Mesothelial cell of epicardium (in vitro differentiated cells): ENCODE results near the gene GOLGA6B. TPM values are rescaled to one million over a fixed set of nuclear protein-coding genes. Genes with fewer than 3 reads are reported as not detected.
"Not testable (repeated sequence)": the region's sequence is repeated elsewhere in the genome, so short reads cannot be mapped to it uniquely, and the experiment has no call there.

Source experiments
- DNase-seq, 2 experiments: peaks; one replicate each; pipeline ENCODE4 v3.0.0; 2021; ENCODE audit warnings: low spot score in 2 of 2; ENCODE audit not compliant: unreplicated experiment in 2 of 2
- H3K27ac Mint-ChIP-seq: 2 replicates; pipeline ENCODE4 v1.8.0; 2021; ENCODE audit warnings: mixed read lengths
- H3K27me3 Mint-ChIP-seq: 2 replicates; pipeline ENCODE4 v1.8.0; 2021; ENCODE audit warnings: low read depth, mixed read lengths
- H3K36me3 Mint-ChIP-seq: 2 replicates; pipeline ENCODE4 v1.8.0; 2021; ENCODE audit warnings: mixed read lengths
- H3K4me1 Mint-ChIP-seq: 2 replicates; pipeline ENCODE4 v1.8.0; 2021; ENCODE audit warnings: mixed read lengths
- H3K4me3 Mint-ChIP-seq: 2 replicates; pipeline ENCODE4 v1.8.0; 2021; ENCODE audit warnings: mild to moderate bottlenecking, moderate library complexity, mixed read lengths
- H3K9me3 Mint-ChIP-seq: 2 replicates; pipeline ENCODE4 v1.8.0; 2021; ENCODE audit warnings: mixed read lengths
- total RNA-seq: library from RNA; stranded (reverse); gene quantifications from 3 replicates; pipeline ENCODE4 v1.2.1, GENCODE V29; 2021
- TF ChIP-seq, protein P1 (sequence below): fragments of 200-600 bp; sonication (generic); IDR thresholded peaks from one replicate; pipeline ENCODE4 v1.5.0; 2021; ENCODE audit warnings: antibody characterized with exemption; ENCODE audit not compliant: unreplicated experiment

The GOLGA6B gene
- total RNA-seq, 1 donor from 2014 or later = not detected

DNA sequence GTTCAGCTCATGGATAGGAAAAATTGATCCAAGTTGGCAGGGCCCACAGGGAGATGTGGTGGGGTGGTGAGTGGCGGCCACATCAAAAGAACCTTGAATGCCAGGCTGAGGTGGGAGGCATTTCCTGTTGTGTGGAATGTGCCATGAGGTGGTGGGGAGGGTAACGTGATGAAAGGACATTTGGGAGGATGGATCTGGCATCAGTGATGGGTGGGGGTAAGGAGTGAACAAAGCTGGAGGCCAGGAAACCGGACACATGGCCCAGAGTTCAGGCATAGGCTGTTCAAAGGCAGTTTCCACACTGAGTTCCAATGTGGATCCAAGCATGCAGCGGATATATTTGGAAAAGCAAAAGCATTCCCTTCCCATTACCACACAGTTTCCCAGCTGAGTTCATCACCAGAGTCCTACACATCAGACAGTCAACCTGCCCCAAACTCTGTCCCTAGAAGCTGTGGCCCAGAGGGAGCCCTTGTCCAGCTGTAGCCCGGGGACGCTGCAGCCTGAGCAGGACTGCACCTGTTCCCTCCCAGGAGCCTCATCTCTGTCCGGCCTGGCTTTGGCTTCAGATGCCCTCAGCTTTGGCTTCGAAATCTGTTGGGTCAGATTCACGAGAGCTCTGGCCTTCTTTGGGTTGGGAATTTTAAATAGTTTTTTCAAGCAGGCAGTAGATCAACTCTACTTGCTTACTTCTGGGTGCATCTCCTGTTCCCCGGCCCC, 37.8 kb upstream of the GOLGA6B start:
- H3K27me3 Mint-ChIP-seq = peaks cover 1% of the 10 kb centered on the region
- TF ChIP-seq, protein P1, sequence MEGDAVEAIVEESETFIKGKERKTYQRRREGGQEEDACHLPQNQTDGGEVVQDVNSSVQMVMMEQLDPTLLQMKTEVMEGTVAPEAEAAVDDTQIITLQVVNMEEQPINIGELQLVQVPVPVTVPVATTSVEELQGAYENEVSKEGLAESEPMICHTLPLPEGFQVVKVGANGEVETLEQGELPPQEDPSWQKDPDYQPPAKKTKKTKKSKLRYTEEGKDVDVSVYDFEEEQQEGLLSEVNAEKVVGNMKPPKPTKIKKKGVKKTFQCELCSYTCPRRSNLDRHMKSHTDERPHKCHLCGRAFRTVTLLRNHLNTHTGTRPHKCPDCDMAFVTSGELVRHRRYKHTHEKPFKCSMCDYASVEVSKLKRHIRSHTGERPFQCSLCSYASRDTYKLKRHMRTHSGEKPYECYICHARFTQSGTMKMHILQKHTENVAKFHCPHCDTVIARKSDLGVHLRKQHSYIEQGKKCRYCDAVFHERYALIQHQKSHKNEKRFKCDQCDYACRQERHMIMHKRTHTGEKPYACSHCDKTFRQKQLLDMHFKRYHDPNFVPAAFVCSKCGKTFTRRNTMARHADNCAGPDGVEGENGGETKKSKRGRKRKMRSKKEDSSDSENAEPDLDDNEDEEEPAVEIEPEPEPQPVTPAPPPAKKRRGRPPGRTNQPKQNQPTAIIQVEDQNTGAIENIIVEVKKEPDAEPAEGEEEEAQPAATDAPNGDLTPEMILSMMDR = no peak
- no peak overlapping the region for H3K4me3 Mint-ChIP-seq
- no peaks in the 10 kb centered on the region for H3K36me3 Mint-ChIP-seq
- no peaks in the 10 kb centered on the region for H3K4me1 Mint-ChIP-seq
- DNase-seq = no peak
- H3K9me3 Mint-ChIP-seq = no peaks in the 10 kb centered on the region
- H3K27ac Mint-ChIP-seq = no peak overlapping the region

DNA sequence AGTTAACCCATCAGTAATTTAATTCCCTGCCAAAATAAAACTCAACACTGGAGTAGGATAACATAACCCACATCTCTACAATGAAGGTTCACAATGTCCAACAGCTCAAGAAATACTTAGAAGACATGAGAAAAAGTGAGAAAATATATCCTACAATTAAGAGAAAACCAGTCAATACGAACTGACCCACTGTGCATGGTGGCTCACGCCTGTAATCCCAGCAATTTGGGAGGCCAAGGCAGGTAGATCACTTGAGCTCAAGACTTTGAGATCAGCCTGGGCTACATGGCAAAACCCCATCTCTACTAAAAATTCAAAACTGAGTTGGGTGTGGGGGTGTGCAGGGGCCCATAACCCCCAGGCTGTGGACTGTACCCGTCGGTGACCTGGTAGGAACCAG, 30.6 kb upstream of the GOLGA6B start:
- DNase-seq, H3K4me1 Mint-ChIP-seq, H3K9me3 Mint-ChIP-seq, H3K36me3 Mint-ChIP-seq, H3K27me3 Mint-ChIP-seq, H3K27ac Mint-ChIP-seq, H3K4me3 Mint-ChIP-seq: not testable (repeated sequence)

DNA sequence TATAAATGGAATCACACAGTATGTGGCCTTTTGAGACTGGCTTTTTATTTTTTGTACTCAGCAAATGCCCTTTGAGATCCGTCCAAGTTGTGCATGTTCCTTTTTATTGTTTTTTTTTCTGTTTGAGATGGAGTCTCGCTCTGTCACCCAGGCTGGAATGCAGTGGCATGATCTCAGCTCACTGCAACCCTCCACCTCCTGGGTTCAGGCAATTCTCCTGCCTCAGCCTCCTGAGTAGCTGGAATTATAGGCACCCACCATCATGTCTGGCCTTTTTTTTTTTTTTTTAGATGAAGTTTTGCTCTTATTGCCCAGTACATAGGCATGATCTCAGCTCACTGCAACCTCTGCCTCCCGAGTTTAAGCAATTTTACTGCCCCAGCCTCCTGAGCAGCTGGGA, 28.3 kb upstream of the GOLGA6B start:
- H3K27ac Mint-ChIP-seq, H3K4me3 Mint-ChIP-seq, DNase-seq, H3K9me3 Mint-ChIP-seq, H3K27me3 Mint-ChIP-seq, H3K36me3 Mint-ChIP-seq, H3K4me1 Mint-ChIP-seq: not testable (repeated sequence)

DNA sequence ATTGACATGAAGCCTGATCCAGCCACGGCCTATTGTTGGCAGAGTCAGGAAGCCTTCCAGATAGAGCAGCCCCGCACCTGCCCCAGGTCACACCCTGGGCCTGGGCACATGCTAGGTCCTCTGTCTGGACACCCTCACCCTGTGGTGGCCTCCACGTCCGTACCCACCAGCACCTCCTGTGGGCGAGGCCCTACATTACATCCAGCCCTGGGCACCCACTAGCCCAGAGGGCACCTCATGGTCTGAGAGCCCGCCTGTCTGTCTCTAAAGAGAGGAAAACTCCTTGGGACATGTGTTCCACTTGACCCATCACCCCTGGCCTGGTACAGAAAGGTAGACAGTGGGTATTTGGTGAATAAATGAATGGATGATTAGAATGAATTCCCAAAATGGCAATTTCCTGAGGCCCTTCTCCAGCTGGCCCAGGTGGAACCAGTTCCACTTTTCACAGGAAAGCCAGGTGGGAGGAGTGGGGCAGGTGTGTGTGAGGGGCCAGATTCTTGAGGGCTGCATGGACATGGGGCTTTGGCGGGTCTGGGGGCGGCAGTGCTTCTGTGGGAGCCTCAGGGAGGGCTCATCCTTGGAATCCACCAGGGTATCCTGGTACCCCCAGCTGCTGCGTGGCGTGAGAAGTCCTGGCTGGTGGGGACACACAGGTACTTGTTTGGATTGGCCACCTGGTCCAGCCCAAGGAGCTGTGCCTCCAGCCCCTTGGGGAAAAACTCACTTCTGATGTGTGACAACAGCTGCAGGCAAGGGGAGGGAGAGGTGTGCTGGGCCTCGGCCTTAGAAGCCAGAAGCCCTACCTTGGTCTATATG, 26.0 kb upstream of the GOLGA6B start:
- H3K36me3 Mint-ChIP-seq, H3K9me3 Mint-ChIP-seq, H3K4me3 Mint-ChIP-seq, H3K27me3 Mint-ChIP-seq, DNase-seq, H3K4me1 Mint-ChIP-seq, H3K27ac Mint-ChIP-seq: not testable (repeated sequence)

DNA sequence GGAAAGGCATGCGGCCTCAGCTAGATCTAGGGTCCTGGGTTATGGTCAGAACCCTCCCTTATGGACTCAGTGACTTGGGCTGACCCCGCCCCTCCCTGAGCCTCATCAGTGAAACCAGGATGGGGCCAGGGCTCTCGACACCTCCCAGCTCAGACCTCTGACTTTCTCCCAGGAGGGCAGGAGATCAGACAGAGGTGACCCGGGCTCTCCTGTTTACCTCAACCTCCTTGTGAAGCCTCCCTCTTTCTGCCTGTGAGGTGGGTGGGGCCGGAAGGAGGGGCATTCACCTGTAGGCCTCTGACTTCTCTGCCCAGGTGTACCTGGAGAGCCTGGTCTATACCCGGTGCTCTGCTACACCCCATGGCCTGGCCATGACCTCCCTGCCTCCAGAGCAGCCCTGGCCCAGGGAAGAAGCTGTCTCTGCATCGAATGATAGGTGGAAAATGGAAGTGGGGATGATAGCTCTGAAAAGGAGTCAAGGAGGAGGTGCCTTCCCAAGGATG, 25.4 kb upstream of the GOLGA6B start:
- not testable (repeated sequence) for H3K36me3 Mint-ChIP-seq, DNase-seq, H3K4me1 Mint-ChIP-seq, H3K9me3 Mint-ChIP-seq, H3K4me3 Mint-ChIP-seq, H3K27me3 Mint-ChIP-seq, H3K27ac Mint-ChIP-seq

DNA sequence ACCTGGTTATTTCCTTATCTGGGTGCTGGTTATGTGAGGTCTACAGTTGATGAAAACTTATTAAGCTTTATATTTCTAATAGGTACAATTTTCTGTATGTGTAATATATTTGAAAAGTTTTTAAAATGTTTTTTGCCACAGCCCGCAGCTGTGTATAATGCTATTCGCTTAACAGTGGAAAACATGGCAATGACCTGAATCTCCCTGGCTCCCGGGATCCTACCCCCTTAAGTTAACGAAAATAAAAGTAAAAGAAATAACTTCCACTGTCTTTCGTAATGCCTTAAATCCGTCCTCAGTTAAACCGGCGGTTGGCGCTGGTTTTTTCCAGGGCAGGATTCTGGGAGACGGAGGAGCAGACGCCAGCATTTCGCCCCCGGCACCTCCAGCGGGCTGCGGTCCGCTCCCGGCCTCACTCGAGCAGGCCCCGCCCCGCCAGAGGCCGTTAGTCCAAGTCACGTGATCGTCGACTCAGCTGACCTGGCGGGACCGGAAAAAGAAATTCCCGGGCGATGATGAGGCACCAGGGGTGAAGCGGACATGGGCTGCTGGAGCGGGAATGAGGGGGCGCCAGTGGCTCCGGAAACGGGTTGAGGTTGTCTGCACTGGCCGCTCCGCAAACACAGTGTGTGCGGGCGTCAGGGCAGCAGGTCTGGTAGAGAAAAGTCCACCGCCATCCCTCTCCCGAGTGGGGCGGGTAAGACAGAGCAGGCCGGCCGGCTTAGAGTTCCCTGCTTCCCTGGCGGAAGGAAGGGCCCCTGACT, 17.8 kb upstream of the GOLGA6B start:
- not testable (repeated sequence) for H3K27ac Mint-ChIP-seq

DNA sequence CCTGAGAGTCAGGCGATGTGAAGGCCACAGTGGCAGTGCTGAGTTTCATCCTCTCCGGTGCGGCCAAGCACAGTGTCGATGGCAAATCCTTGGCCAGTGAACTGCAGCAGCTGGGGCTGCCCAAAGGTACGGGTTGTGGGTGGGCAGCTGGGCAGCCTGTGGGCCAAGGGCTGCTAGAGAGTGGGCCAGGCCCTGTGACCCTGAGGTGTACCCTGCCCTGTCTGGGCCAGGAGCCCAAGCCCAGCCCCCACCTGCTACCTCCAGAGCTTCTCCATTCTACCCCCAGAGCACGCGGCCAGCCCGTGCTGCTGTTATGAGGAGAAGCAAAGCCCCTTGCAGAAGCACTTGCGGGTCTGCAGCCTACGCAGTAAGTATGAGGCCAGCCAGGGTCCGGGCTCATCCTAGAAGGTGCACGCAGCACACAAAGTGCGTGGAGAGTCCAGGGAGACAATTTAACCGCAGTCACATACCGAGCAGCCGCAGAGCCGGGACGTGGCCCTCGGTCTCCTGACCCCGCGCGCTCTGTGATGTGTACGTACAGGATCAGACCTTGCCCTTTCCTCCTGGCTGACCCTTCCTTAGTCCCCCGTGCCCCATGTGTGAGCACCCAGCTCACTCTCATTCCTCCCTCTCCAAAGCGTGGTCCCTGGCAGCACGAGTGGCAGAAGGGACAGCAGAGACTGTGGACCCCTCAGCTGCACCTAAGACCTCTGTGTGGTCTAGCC, 14.6 kb upstream of the GOLGA6B start:
- not testable (repeated sequence) for H3K36me3 Mint-ChIP-seq, H3K4me3 Mint-ChIP-seq, H3K27ac Mint-ChIP-seq, DNase-seq, H3K4me1 Mint-ChIP-seq, H3K9me3 Mint-ChIP-seq, H3K27me3 Mint-ChIP-seq

More for the DNA sequence above, 17.8 kb upstream of the GOLGA6B start:
- H3K4me1 Mint-ChIP-seq, H3K9me3 Mint-ChIP-seq, H3K36me3 Mint-ChIP-seq, H3K27me3 Mint-ChIP-seq: not testable (repeated sequence)
- peak overlapping the region; percentile 15 for H3K4me3 Mint-ChIP-seq
- DNase-seq = peak; percentile 53 to 79

DNA sequence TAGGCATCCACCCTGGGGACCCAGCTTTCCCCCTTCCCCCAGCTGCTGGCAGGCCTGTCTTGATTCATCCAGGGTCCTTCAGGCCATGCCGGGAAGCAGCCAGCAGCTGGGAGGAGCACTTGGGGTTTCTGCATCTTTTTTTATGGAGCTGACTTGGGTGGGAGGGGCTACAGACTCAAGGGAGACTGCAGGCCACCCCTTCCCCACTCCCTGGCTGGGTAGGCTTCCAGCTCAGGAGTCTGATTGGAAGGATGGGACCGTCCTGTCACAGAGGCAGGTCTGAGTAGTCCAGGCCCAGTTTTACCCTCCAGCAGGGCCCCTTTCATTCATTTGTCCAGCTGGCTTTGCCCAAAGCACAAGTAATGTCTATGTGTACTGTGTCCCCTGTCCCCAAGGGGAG, 12.2 kb upstream of the GOLGA6B start:
- H3K27me3 Mint-ChIP-seq, H3K27ac Mint-ChIP-seq, DNase-seq, H3K36me3 Mint-ChIP-seq, H3K4me1 Mint-ChIP-seq, H3K4me3 Mint-ChIP-seq, H3K9me3 Mint-ChIP-seq: not testable (repeated sequence)

DNA sequence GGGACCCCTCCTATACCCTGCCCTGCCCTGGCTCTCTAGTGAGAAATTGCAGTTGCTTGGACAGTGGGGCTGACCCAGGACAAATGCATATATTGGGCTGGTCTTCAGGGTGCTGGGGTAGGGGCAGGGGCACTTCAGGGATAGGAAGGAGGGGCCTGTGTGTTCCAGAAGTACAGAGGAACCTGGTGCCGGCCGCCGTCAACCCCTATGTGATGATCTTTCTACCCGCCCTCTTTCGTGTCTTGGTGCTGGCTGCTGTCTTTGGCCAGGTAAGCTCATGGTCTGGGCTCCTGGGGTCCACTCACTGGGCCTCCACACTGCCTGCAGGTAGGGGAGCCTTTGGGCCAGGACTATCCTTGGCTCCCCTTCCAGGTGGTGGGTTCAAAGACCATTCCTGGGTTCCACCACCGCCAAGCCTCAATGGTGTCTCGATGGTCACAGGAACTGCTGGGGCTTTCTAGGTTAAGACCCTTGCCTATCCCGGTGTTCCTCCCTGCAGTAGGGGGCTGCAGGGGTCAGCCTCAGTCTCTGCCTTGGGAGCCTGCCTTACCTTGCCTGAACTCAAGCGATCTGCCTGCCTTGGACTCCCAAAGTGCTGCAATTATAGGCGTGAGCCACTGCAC, 5.8 kb upstream of the GOLGA6B start:
- not testable (repeated sequence) for H3K27ac Mint-ChIP-seq, H3K4me1 Mint-ChIP-seq, H3K27me3 Mint-ChIP-seq, H3K4me3 Mint-ChIP-seq, DNase-seq, H3K36me3 Mint-ChIP-seq, H3K9me3 Mint-ChIP-seq

DNA sequence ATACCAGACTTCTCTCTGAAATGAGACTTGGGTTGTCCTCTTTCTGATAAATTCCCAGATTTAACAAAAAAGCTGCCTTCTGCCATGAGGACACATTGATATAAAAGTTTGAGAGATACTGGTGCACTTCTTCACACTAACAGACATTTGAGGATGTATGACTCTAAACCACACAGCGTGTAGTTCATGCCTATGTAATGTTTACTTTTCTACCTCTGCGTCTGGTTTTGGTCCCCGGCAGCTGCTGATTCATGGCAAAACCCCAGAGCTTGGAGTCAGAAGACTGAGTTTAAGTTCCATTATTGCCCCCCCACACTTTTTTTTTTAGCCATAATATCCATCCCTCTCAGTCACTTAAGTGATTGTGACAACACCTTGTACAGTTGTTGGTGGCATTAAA, 1.5 kb downstream of the GOLGA6B start:
- not testable (repeated sequence) for H3K27ac Mint-ChIP-seq, H3K9me3 Mint-ChIP-seq, H3K4me1 Mint-ChIP-seq, H3K27me3 Mint-ChIP-seq, H3K4me3 Mint-ChIP-seq, H3K36me3 Mint-ChIP-seq, DNase-seq

DNA sequence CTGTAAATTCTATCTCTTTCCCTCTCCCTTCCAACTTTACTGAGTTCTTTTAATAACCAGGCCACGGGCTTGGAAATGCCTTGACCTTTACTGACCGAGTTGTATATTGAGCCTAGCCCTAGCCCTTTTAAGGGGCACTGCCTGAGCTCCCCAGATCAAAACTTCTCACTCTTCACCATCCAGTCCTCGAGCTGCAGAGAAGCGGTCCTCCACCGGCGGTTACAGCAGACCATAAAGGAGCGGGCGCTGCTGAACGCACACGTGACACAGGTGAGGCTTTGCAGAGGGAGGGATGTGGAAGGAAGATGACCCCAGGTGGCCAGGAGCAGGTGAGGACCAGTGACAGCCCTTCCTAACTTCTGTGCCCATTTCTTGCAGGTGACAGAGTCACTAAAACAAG, 6.6 kb downstream of the GOLGA6B start:
- not testable (repeated sequence) for H3K4me3 Mint-ChIP-seq, H3K4me1 Mint-ChIP-seq, H3K36me3 Mint-ChIP-seq, DNase-seq, H3K9me3 Mint-ChIP-seq, H3K27me3 Mint-ChIP-seq, H3K27ac Mint-ChIP-seq

DNA sequence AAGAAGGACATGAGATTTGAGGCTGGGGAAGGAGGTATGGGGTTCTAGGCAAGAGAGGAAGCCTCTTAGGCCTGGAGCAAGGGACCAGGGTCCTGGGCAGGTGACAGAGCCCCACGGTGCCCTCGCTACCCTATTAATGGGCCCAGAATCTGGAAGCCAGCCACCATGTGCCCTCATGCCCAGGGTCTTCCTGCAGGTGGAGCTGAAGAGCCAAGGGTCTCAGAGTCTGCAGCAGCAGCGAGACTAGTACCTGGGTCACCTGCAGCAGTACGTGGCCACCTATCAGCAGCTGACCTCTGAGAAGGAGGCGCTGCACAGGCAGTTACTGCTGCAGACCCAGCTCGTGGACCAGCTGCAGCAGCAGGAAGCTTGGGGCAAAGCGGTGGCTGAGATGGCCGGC, 9.4 kb downstream of the GOLGA6B start:
- H3K4me1 Mint-ChIP-seq, H3K4me3 Mint-ChIP-seq, H3K36me3 Mint-ChIP-seq, H3K27me3 Mint-ChIP-seq, H3K9me3 Mint-ChIP-seq, DNase-seq, H3K27ac Mint-ChIP-seq: not testable (repeated sequence)
